GM19452 (cell line): Measurements from ENCODE around the gene GAS2L3.
A peak's percentile ranks its signal among the peaks of the same experiment; 100 is the strongest.
"Not testable (repeated sequence)": the region's sequence is repeated elsewhere in the genome, so short reads cannot be mapped to it uniquely, and the experiment has no call there.

Experiments used
- ATAC-seq: cut with Tn5 transposase; IDR thresholded peaks from one replicate; pipeline ENCODE4 v1.9.1; 2021; ENCODE audit not compliant: unreplicated experiment

GAS2L3 gene

GRCh38 chr12:100573292-100574186 is at the start of gene GAS2L3:
Gene GAS2L3 (plus strand): TSS chr12:100573684. CDS start chr12:100594905, 21,221 bp downstream.
- ATAC-seq: peak; percentile 99

- no peak for ATAC-seq
Observed at GRCh38 chr12:100528034-100528433, 45.5 kb upstream of the GAS2L3 start.

- ATAC-seq: no peak
Observed at GRCh38 chr12:100528471-100529127, 44.9 kb upstream of the GAS2L3 start.

- no peak for ATAC-seq
Observed at GRCh38 chr12:100529756-100530350, 43.6 kb upstream of the GAS2L3 start.

- ATAC-seq: no peak
Observed at GRCh38 chr12:100533376-100533775, 40.1 kb upstream of the GAS2L3 start.

- no peak for ATAC-seq
Observed at GRCh38 chr12:100534625-100535227, 38.8 kb upstream of the GAS2L3 start.

GRCh38 chr12:100539202-100539601 is 34.3 kb upstream of the GAS2L3 start:
- no peak for ATAC-seq

GRCh38 chr12:100544165-100544564 is 29.3 kb upstream of the GAS2L3 start:
- ATAC-seq: no peak

GRCh38 chr12:100545092-100545491 is 28.4 kb upstream of the GAS2L3 start:
- ATAC-seq: no peak

GRCh38 chr12:100553936-100554335 is 19.5 kb upstream of the GAS2L3 start:
- no peak for ATAC-seq

- ATAC-seq: no peak
Observed at GRCh38 chr12:100554608-100555077, 18.8 kb upstream of the GAS2L3 start.

- ATAC-seq: no peak
Observed at GRCh38 chr12:100555722-100556121, 17.8 kb upstream of the GAS2L3 start.

GRCh38 chr12:100557357-100557756 is 16.1 kb upstream of the GAS2L3 start:
- no peak for ATAC-seq

- ATAC-seq: not testable (repeated sequence)
Observed at GRCh38 chr12:100559261-100559660, 14.2 kb upstream of the GAS2L3 start.

GRCh38 chr12:100564090-100564489 is 9.4 kb upstream of the GAS2L3 start:
- no peak for ATAC-seq

GRCh38 chr12:100564905-100565467 is 8.5 kb upstream of the GAS2L3 start:
- no peak for ATAC-seq

- no peak for ATAC-seq
Observed at GRCh38 chr12:100565987-100566545, 7.4 kb upstream of the GAS2L3 start.

- ATAC-seq: peak; percentile 94
Observed at GRCh38 chr12:100566887-100567637, 6.4 kb upstream of the GAS2L3 start.

- peak; percentile 14 for ATAC-seq
Observed at GRCh38 chr12:100567945-100568344, 5.5 kb upstream of the GAS2L3 start.

- ATAC-seq: no peak
Observed at GRCh38 chr12:100572184-100572583, 1.3 kb upstream of the GAS2L3 start.
